HCT116 (cell line): Measurements from ENCODE around the gene ZNF600. TPM values are rescaled to one million over a fixed set of nuclear protein-coding genes. Genes with fewer than 3 reads are reported as not detected.
"Not testable (repeated sequence)": the region's sequence is repeated elsewhere in the genome, so short reads cannot be mapped to it uniquely, and the experiment has no call there.

Source experiments
- ATAC-seq: fragments of 200-7000 bp; cut with Tn5 transposase; 2 replicates; pipeline ENCODE4 v1.9.1; 2020; ENCODE audit warnings: mild to moderate bottlenecking, moderate library complexity
- BruUV-seq: library from RNA; stranded (reverse); fragments of 400-500 nt; replicated peaks from 2 replicates; lab custom pipeline; 2021; lab: Mats Ljungman, UMichigan
- CTCF ChIA-PET: fragments of 300-600 bp; sonication (Branson Sonifier 250); formaldehyde crosslinking; loops from one replicate; lab custom pipeline; 2021; ENCODE audit warnings: antibody characterized with exemption; lab: Charles Lee
- POLR2A ChIA-PET: fragments of 300-600, 350-600 bp; sonication (Branson Sonifier 250); formaldehyde crosslinking; loops from one replicate; lab custom pipeline; 2021; ENCODE audit warnings: antibody characterized with exemption; lab: Charles Lee
- RAD21 ChIA-PET, 2 experiments: fragments of 300-600 bp; sonication (Branson Sonifier 250); formaldehyde crosslinking; loops; one replicate each; lab custom pipeline; 2023; ENCODE audit warnings: low total read pairs in 2 of 2; ENCODE audit not compliant: uncharacterized antibody in 2 of 2, unreplicated experiment in 2 of 2, low non-redundant PET in 1 of 2; lab: Charles Lee
- DNase-seq: peaks from one replicate; pipeline ENCODE4 v3.0.0-alpha.2; 2010; ENCODE audit warnings: low read depth, low spot score
- H2AFZ ChIP-seq: fragments of 200-600 bp; shearing (Covaris generic), sonication (generic); 2 replicates; pipeline ENCODE4 v1.6.1; 2017; ENCODE audit warnings: low read depth, mixed run types, mixed read lengths, antibody characterized with exemption, low read length; ENCODE audit not compliant: poor library complexity, severe bottlenecking
- H3K27ac ChIP-seq: 2 replicates; pipeline ENCODE4 v1.5.1; 2012; ENCODE audit warnings: low read depth, low read length
- H3K27me3 ChIP-seq: fragments of 200-600 bp; sonication (generic); 2 replicates; pipeline ENCODE4 v1.6.1; 2016; ENCODE audit warnings: mixed run types, low read length, mixed read lengths; ENCODE audit not compliant: insufficient read depth
- H3K36me3 ChIP-seq, 2 experiments: fragments of 200-500 bp in 1 of 2; fragments of 200-600 bp in 1 of 2; sonication (Bioruptor generic) in 1 of 2; sonication (generic) in 1 of 2; 2 replicates each; pipeline versions ENCODE4 v1.5.1 to v1.6.1; 2014 to 2016; ENCODE audit warnings: low read length in 2 of 2, inconsistent platforms in 1 of 2, mixed read lengths in 1 of 2, mixed run types in 1 of 2; ENCODE audit not compliant: insufficient read depth in 2 of 2, control insufficient read depth in 1 of 2
- H3K4me1 ChIP-seq, 2 experiments: fragments of 200-600 bp in 1 of 2; sonication (generic) in 1 of 2; 2 replicates each; pipeline versions ENCODE4 v1.5.1 to v1.6.1; 2012 to 2017; ENCODE audit warnings: low read length in 2 of 2, inconsistent platforms in 1 of 2, mild to moderate bottlenecking in 1 of 2, mixed read lengths in 1 of 2, mixed run types in 1 of 2, moderate library complexity in 1 of 2; ENCODE audit not compliant: insufficient read depth in 2 of 2, control insufficient read depth in 1 of 2
- H3K4me2 ChIP-seq: fragments of 200-600 bp; sonication (generic); 2 replicates; pipeline ENCODE4 v1.6.1; 2017; ENCODE audit warnings: mixed run types, low read length, mixed read lengths
- H3K4me3 ChIP-seq, 2 experiments: fragments of 200-600 bp in 1 of 2; sonication (generic) in 1 of 2; replicated peaks in 1 of 2; 2 replicates each; pipeline ENCODE4 v1.5.1; 2011 to 2016; ENCODE audit warnings: low read length in 2 of 2, control low read depth in 1 of 2, low read depth in 1 of 2, mild to moderate bottlenecking in 1 of 2, mixed read lengths in 1 of 2, mixed run types in 1 of 2
- H3K79me2 ChIP-seq: fragments of 200-600 bp; sonication (generic); 2 replicates; pipeline ENCODE4 v1.6.1; 2017; ENCODE audit warnings: mild to moderate bottlenecking, mixed run types, low read length, moderate library complexity, mixed read lengths; ENCODE audit not compliant: insufficient read depth
- H3K9ac ChIP-seq: fragments of 200-600 bp; sonication (generic); 2 replicates; pipeline ENCODE4 v1.6.1; 2016; ENCODE audit warnings: low read length, mixed read lengths
- H3K9me2 ChIP-seq: fragments of 200-600 bp; sonication (generic), shearing (Covaris generic); 2 replicates; pipeline ENCODE4 v1.6.1; 2017; ENCODE audit warnings: mixed run types, mild to moderate bottlenecking, moderate library complexity; ENCODE audit not compliant: insufficient read depth
- H3K9me3 ChIP-seq, 2 experiments: fragments of 200-500 bp in 1 of 2; fragments of 200-600 bp in 1 of 2; sonication (Bioruptor generic) in 1 of 2; sonication (generic) in 1 of 2; 2 replicates each; pipeline ENCODE4 v1.6.1; 2014 to 2017; ENCODE audit warnings: low read length in 2 of 2, mixed read lengths in 2 of 2, inconsistent platforms in 1 of 2, low read depth in 1 of 2, mild to moderate bottlenecking in 1 of 2, mixed run types in 1 of 2, moderate library complexity in 1 of 2; ENCODE audit not compliant: control insufficient read depth in 1 of 2, insufficient read depth in 1 of 2
- H4K20me1 ChIP-seq: fragments of 200-600 bp; sonication (generic), shearing (Covaris generic); 2 replicates; pipeline ENCODE4 v1.6.1; 2017; ENCODE audit warnings: mixed run types, mild to moderate bottlenecking, moderate library complexity; ENCODE audit not compliant: insufficient read depth
- CTCF ChIP-seq, 3 experiments: fragments of 200-600 bp in 1 of 3; sonication (generic) in 1 of 3; IDR thresholded peaks in 2 of 3; conservative IDR thresholded peaks in 1 of 3; 2 replicates each; pipeline ENCODE4 v1.5.1; 2012 to 2017; ENCODE audit warnings: low read depth in 2 of 3, low read length in 2 of 3, antibody characterized with exemption in 1 of 3, borderline replicate concordance in 1 of 3, control low read depth in 1 of 3, mild to moderate bottlenecking in 1 of 3, mixed read lengths in 1 of 3, mixed run types in 1 of 3, moderate library complexity in 1 of 3; ENCODE audit not compliant: insufficient read depth in 1 of 3
- SP1 ChIP-seq: IDR thresholded peaks from 2 replicates; pipeline ENCODE4 v1.6.1; 2012; ENCODE audit warnings: low read depth
- ZBTB33 ChIP-seq: IDR thresholded peaks from 2 replicates; pipeline ENCODE4 v1.6.1; 2011; ENCODE audit warnings: mild to moderate bottlenecking, low read length, moderate library complexity; ENCODE audit not compliant: insufficient replicate concordance; ENCODE audit errors: extremely low read depth
- ZNF274 ChIP-seq: fragments of 200-500 bp; sonication (Bioruptor generic); IDR thresholded peaks from 2 replicates; pipeline ENCODE4 v1.6.1; 2014; ENCODE audit warnings: mild to moderate bottlenecking, low read depth, low read length, inconsistent platforms
- intact Hi-C: fragments of 100-400 bp; cut with micrococcal nuclease; formaldehyde crosslinking; loops from 2 replicates; pipeline ENCODE4 v1.10.0; 2022
- total RNA-seq: library from RNA; stranded (reverse); gene quantifications from one replicate; pipeline ENCODE4 v1.2.1, GENCODE V29; 2021; ENCODE audit not compliant: unreplicated experiment

Gene ZNF600
- total RNA-seq, 1 experiment from 2014 or later = 12.7 TPM

- H3K4me3 ChIP-seq, RAD21 ChIA-PET, H2AFZ ChIP-seq, POLR2A ChIA-PET, H4K20me1 ChIP-seq, BruUV-seq, intact Hi-C loops, H3K27me3 ChIP-seq, CTCF ChIA-PET, DNase-seq, H3K4me1 ChIP-seq, H3K27ac ChIP-seq, H3K9me2 ChIP-seq, H3K4me2 ChIP-seq, H3K79me2 ChIP-seq, ATAC-seq, H3K9ac ChIP-seq: not testable (repeated sequence)
- H3K36me3 ChIP-seq = peaks cover 2 to 22% of the 10 kb centered on the region in 2 experiments; a peak in 2 of 4 replicates
- H3K9me3 ChIP-seq = peaks cover 42 to 47% of the 10 kb centered on the region in 2 experiments; a peak in 3 of 4 replicates
- peak; percentile 64 for TF ChIP-seq ZNF274
Measured at GRCh38 chr19:52799950-52800640, 13.5 kb upstream of the ZNF600 start.

GRCh38 chr19:52789440-52789839 lies 2.8 kb upstream of the ZNF600 start:
- CTCF ChIA-PET = no interaction called here
- no peak for ATAC-seq
- Histone ChIP-seq H3K27me3 (no peaks in the 10 kb centered on the region), H3K4me1 (peaks cover 0 to 10% of the 10 kb centered on the region in 2 experiments; a peak in 3 of 4 replicates), H3K4me2 (no peak overlapping the region), H4K20me1 (no peaks in the 10 kb centered on the region), H2AFZ (no peak overlapping the region), H3K27ac (no peak overlapping the region), H3K9me3 (peaks cover 0 to 2% of the 10 kb centered on the region in 2 experiments; a peak in 2 of 4 replicates), H3K36me3 (no peaks in the 10 kb centered on the region), H3K9me2 (no peaks in the 10 kb centered on the region), H3K79me2 (peaks cover 3% of the 10 kb centered on the region; the same call in 1 of the 2 replicates), H3K9ac (no peak overlapping the region), H3K4me3 (no peak overlapping the region)
- intact Hi-C loops = no loop called here
- TF ChIP-seq ZBTB33 = no peak
- TF ChIP-seq CTCF (IDR thresholded peaks at IDR 0.05 in 2 of 3, conservative IDR thresholded peaks at IDR 0.05 in 1 of 3; ENCODE audit: borderline replicate concordance in 1 of 3, insufficient read depth in 1 of 3, low read depth in 2 of 3, low read length in 2 of 3) = no peak
- TF ChIP-seq SP1 = no peak
- DNase-seq = no peak
- POLR2A ChIA-PET = no interaction called here
- no TSS peak for BruUV-seq
- RAD21 ChIA-PET = no interaction called here
